NOMO-1 (cell line): ENCODE results near the gene RMRP.
A peak's percentile ranks its signal among the peaks of the same experiment; 100 is the strongest.

Experiments used
- DNase-seq, 2 experiments: peaks; one replicate each; lab custom pipeline; 2025; ENCODE audit not compliant: unreplicated experiment in 2 of 2; lab: John Stamatoyannopoulos, UW

The RMRP gene

DNA sequence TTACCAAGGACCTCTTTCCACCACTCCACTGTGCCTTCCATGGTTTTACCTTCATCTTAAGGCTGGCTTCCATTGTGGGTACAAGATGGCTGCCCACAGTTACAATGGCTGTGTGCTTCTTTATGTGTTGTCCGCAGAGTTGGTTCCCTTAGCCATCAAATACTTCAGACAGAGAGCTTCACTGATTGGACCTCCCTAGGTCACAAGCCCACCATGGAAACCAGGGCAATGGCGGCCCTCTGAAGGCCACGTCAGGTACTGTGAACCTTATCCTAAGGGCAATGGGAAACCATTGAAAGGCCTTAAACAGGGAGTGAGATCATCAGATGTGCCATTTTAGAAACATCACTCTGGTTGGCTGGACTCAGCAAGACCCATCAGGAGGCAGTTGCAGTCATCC, 10.1 kb upstream of the RMRP start:
- DNase-seq: no peak

DNA sequence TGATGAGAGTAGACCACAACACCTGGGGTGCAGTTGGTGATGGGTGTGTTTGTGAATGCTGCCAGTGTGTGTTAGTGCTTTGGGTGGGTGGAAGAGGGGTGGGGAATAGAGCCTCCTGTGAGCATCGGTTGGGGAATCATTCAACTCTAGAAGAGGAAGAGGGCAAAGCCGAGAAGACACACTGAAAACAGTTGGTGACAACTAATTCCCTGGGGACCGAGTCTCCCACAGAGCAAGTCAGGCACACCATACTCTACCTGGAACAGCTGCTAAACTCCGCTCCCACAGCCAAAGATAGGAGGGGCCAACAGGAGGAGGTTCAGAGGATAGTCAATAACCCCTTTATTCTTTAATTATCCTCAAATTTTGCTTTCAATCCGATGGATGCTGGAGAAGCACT, 8.7 kb upstream of the RMRP start:
- no peak for DNase-seq

DNA sequence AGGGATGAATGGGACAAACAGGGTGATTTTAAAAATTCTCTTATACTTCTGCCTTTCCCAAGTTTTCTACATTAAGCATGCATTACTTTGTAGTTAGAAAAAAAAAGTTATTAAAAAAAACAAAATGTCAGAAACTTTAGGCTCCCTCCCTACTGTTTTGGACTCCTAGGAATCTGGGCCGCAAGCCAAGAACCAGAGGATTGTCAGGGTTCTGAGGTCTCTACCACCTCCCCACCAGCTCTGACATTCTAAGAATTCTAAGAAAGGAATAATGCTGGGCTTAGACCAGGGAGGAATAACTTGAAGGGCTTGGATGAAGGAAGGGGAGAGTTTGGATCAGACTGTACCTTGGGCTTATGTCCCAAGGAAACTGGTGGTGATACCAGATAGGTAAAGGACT, 8.2 kb upstream of the RMRP start:
- no peak for DNase-seq

DNA sequence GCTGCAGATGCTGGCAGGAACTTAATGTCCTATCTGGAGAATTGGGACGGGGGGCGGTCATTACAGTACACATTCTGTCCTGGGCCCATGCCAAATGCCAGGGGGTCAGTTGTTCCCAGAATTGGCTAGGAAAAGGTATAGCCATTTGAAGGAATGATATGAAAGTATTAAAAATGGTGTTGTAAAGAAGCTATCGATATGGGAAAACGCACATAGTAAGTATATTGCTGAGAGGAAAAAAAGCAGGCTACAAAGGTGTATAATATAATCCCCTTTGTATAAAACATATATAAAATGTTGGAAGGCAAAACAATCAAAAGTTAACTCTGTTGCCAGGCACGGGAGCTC, 7.6 kb upstream of the RMRP start:
- DNase-seq: no peak

DNA sequence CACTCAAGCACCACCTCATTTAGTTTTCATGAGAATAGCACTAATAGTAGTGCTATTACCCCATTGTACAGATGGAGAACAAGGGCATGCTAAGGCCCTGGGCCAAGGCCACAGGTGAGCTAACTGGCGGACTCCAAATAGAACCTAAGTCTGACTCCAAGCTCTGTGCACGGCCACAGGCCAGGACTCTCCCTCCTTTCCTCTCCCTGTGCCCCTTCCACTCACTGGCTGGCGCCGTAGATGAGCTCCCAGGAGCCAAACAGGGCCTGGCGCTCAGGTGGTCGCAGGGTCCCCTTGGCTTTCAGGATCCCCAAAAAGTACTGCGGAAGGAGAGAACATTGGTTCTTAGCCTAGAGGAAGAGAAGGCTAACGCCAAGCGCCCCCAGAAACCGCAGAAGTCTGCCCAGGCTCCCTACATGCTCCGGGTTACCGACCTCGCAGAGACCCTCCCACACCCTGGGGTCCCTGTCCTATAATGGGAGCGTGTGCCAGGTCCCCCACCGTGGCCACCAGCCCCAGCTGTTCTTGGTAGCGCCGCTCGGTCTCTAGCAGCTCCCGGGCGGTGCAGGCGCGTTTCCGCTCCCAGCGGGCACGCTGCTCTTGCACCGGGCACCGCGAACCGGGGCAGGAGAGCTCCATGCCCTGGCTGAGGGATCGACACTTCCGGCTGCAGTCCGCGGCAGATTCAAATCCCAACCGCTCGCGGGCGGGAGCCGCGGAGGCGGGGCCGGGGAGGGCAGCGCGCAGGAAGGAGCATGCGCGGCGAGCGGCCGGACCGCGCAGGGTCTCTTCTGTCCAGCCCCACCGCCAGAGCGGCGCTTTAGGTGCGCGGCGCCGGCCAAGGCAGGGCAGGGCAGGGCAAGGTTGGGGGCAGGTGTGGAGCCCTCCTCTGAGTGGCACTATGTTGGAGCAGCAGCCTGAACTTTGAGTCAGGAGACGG, 7.0 kb upstream of the RMRP start, which contains the start of gene ARHGEF39:
TSS of gene ARHGEF39 (minus strand) at position 665 of the 940 bp plus-strand sequence. CDS start at position 639, 26 bp downstream.
- peak; percentile 80 to 92 for DNase-seq

DNA sequence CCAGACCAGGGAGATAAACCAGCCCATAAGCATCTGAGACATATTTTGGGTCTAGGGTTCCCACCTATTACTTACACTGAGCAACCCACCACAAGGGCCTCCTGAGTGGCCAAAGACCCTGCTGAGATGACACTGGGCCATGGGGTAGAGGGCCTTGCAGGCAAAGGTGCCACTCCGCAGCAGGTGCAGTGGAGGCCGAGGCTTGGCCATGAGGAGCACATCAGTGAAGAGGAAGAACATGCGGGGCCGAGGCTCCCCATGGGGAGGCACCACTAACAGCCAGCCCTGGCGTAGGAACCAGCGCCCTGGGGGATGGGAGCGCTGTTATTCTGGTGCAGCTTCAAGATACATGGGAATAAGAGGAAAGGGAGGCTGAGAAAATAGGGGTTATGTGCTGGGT, 4.6 kb upstream of the RMRP start:
- DNase-seq: no peak

DNA sequence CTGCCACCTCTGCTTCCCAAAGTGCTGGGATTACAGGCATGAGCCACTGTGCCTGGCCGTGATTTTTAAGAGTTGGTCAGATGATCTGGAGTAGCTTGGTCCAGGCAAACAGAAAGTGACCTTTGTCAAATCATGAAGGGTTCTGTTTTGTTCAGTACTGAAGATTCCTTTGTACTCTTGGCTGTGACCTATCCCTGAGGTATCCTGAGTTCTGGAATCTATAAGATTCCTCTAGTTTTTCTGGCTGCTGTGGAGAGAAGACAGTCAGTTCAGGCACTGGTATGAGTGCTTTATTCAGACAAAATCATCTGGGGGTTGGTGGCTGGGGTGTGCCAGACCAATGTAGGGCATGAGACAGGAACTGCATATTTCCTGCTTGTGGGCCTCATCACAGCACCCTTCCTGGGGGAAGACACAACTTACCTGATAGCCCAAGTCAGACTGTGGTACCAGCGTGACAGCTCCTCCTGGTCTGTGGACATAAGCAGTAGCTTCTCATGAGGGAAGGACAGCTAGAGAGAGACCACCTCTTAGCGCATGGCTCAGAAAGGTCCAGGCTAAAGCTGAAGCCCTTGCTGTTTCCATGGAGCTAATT, 4.0 kb upstream of the RMRP start:
- no peak for DNase-seq

DNA sequence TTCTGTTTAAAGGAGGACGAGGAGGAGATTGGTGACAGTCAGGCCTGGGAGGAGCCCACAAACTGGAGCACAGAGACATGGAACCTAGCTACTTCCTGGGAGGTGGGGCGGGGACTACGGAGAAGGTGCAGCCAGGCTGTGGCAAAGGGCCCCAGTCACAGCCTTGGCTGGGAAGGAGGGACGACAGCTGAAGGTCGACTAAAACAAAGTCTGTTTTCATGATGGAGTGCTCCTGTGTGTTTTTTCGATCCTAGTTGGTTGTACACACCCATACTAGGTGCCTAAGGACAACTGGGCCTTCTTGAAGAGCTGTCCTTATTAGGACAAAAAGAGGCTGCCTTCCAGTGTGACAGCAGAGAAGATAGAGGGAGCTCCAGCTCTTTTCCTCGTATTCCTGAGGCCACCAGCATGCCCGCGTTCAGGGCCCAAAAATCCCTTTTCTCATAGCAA, 3.2 kb upstream of the RMRP start:
- DNase-seq: no peak

DNA sequence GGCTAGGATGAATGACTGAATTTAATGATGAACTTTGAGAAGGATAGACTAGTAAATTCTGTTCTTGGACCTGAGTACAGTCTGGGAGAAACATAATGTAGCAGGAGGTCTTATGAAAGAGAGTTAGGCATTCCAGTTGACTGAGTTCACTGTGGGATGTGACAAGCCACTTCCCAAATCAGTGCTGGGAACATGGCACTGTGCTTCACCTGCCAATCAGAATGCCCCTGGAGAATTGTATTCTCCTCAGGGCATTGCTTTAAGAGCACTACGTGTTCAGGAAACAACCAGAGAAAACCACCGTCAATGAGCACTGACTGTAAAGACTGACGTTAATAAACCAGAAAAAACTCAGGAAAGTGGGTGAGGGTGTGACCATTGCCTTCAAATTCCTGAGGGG, 1.5 kb upstream of the RMRP start:
- no peak for DNase-seq

DNA sequence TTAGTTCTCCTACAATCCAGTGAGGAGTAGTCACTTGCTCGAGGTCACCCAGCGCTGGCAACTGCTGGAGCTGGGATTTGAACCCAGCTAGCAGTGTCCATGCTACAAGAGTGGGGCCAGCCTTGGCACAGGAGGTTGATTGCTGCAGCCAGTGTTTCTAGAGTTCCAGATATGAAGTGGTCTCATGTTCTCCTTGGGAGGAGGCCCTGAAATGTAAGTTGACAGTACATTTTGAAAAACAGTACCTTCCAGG, 1.1 kb upstream of the RMRP start:
- DNase-seq: peak in 1 of 2 experiments; percentile 61

DNA sequence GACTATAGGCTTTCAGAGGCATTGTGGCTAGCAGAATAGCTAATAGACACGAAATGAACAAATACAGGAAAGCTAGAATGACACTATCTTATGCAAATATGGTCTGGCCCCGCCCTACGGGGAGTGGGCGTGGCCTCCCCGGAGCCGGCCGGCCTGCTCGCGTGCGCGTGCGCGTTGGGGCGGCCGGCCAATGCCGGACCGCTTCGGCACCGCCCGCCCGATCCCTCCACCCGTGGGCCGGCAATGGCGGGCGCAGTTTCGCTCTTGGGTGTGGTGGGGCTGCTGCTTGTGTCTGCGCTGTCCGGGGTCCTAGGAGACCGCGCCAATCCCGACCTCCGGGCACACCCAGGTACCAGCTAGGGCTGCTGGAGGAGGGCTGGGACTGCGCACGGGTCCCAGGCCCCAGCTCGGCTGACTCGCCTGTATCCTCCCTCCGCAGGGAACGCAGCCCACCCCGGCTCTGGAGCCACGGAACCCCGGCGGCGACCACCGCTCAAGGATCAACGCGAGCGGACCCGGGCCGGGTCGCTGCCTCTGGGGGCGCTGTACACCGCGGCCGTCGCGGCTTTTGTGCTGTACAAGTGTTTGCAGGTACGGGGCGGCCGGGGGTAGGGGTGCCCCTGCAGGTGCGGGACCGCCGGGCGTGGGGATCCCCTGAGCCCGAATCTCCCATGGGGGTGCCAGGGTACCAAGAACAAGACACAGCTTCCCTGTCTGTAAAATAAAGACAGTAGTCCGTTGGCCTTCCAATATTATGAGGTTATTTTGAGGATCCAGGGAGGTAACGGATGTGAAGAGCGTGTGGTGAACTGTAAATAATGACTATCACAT, 533 bp upstream of the RMRP start, which contains the start of gene CCDC107:
TSS of gene CCDC107 (plus strand) at position 156 of the 831 bp plus-strand sequence. CDS start at position 244, 88 bp downstream.
- DNase-seq: peak; percentile 89 to 90

DNA sequence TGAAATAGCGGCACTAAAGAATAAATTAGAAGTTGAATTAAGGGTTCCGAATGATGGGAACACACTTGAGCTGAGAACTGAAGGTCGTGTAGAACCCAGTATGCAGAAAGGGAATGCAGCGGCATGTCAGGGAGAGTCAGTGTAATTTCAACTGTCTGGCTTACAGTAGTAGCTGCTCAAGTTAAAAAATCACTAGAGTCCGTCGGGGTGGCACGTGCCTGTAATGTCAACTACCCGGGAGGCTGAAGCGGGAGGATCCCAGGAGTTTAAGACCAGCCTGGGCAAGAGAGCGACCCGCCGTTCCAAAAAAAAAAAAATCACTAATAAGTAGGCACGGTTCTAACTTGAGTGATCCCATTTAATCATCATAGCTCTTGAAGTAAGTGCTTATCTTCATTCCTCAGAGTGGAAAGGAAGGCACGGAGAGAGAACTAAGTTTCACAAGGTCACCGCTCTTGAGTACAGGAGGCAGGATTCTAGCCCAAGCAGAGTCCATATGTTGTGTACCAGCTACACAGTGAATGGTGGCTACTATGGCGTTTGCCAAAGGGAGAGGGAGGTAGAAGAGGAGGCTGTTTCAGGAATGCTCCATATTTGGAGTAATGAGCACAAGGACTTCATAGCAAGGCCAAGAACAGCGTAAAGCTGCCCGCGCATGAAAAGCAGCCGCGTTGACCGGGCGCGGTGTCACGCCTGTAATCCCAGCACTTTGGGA, 831 bp downstream of the RMRP start:
- DNase-seq: peak in 1 of 2 experiments; percentile 56

DNA sequence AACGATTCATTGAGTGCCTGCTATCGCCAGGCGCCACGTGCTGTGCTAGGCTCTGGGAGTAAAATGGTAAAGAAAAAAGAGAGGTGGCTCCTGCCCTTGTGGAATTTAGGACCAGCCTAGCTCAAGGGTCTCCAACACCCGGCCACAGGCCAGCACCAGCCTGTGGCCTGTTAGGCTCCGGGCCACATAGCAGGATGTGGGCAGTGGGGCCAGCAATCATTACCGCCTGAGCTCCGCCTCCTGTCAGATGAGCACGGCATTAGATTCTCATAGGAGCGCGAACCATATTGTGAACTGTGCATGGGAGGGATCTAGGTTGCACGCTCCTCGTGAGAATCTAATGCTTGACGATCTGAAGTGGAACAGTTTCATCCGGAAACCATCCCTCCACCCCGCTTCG, 1.5 kb downstream of the RMRP start:
- no peak for DNase-seq

DNA sequence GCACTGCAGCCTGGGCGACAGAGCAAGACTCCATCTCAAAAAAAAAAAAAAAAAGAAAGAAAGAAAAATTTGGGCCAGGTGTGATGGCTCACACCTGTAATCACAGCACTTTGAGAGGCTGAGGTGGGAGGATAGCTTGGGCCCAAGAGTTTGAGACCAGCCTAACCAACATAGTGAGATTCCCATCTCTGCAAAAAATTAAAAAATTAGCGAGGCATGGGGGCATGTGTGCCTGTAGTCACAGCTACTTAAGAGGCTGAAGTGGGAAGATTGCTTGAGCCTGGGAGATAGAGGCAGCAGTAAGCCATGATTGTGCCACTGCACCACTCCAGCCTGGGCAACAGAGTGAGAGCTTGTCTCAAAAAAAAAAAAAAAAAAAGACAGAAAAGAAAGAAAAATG, 4.2 kb downstream of the RMRP start:
- DNase-seq: no peak

DNA sequence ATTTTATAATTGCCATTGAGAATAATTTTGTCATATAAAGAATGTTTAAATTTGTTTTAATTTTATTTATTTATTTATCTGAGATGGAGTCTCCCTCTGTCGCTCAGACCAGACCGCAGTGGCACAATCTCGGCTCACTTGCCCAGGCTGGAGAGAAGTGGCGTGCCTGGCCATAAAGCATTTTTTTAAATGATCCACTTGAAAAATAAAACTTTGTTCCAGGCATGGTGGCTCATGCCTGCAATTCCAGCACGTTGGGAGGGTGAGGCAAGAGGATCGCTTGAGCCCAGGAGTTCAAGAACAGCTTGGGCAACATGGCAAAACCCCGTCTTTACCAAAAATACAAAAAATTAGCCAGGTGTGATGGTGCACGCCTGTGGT, 5.0 kb downstream of the RMRP start:
- DNase-seq: peak; percentile 46 to 82

DNA sequence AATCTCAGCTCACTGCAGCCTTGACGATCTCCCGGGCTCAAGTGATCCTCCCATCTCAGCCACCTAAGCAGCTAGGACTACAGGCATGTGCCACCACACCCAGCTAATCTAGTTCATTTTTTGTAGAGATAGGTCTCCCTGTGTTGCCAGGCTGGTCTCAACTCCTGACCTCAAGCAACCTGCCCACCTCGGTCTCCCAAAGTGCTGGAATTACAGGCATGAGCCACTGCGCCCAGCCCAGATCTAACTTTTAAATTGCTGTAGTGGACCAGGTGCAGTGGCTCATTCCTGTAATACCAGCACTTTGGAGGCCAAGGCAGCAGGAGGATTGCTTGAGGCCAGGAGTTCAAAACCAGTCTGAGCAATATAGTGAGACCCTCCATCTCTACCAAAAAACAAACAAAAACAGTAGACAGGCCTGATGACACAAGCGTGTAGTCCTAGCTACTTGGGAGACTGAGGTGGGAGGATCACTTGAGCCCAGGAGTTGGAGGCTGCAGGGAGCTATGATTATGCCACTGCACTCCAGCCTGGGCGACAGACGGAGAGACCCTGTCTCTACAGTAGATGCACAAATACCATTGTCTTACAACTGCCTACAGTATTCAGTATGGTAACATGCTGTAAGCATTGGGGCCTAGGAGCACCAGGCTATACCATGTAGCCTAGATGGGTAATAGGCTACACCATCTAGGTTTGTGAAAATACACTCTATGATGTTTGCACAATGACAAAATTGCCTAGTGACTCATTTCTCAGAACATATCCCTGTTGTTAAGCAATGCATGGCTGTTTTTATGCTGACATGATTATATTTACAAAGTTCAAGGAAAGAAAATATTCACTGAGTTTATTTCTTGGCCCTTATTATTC, 5.6 kb downstream of the RMRP start:
- peak; percentile 58 to 95 for DNase-seq

DNA sequence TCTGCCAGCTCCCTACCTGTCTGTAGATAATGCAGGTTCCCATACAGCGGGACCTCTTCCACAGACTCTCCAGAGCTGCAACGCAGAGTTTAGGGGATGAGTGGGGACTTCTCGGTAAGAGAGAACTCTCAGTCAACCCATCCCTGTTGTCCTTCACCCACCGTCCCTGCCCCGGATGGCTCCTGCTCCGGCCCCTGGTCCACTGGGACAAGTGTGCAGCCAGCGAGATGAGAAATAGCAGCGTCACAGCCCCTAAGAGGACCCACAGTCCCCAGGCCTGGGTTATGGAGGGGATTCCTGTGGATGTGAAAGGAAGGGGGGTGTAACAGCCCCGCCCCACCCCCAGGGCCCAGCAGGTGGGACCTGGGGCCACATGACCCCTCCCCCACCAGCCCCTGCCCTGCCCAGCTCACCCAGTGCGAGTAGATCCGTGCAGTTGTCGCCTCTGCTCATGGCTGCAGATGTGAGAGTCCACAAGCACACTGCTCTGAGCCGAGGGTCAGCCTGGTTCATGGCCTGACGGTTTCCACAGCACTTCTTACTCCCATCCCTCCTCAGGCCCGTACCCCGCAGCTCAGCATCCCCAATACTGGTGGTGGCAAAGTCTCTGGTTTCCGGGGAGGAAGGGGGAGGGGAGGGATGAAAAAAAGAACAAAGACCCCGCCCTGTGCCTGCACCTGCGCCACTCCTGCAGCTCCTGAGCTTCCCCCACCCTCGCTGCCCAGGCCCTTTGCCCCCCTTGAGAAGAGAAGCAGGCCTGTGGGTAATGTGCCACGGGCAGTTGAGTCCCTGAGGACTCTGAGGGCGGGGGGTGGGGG, 7.3 kb downstream of the RMRP start, which contains the start of gene SIT1:
TSS of gene SIT1 (minus strand) at position 591 of the 818 bp plus-strand sequence. CDS start at position 513, 78 bp downstream.
- DNase-seq: no peak

DNA sequence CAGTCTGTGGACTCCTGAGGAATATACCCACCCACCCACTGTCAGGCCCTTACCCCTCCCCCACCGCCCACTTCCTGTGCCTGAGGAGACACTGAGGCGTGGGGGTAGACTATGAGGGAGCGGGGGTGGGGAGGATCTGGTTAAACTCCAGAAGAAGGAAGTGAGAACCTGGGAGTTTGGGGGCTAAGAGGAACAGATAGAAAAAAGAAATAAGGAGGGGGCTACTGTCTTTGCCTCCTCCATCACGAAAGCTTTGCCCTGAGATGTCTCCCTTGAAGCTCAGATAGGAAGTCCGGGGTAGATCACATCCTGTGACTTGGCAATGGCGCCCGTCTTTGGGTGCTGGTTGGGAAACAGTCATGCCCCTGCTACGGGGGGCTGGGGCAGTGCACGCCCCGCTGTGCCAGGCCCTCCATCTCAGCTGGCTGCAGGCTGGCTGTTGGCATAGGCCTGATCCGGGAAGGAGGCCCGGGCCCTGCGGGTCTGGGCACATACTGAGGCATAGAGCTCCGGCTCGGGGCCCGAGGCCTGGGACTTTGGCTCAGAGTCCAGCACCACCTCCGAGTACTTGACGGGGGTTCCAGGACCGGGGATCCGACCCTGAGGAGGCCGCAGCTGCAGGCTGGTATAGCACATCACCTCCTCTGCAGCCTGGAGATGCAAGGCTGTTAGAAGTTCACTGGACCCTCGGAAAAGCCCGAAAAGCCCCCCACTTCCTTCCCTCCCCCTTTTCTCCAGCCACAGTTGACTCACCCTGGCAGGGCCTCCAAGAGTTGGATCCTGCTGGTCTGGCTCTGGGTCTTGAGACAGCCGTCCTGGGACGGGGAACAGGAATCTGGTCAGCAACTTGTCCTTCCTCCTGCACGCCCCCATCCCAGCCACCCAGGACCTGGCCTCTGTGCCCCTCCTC, 8.1 kb downstream of the RMRP start:
- peak in 1 of 2 experiments; percentile 51 for DNase-seq
